HG02852 (cell line): ENCODE data around the gene C12orf76.
"Not testable (repeated sequence)": the region's sequence is repeated elsewhere in the genome, so short reads cannot be mapped to it uniquely, and the experiment has no call there.

Source experiments
- ATAC-seq: cut with Tn5 transposase; IDR thresholded peaks from one replicate; pipeline ENCODE4 v1.9.1; 2021; ENCODE audit warnings: mild to moderate bottlenecking, moderate library complexity; ENCODE audit not compliant: unreplicated experiment

Gene C12orf76

DNA sequence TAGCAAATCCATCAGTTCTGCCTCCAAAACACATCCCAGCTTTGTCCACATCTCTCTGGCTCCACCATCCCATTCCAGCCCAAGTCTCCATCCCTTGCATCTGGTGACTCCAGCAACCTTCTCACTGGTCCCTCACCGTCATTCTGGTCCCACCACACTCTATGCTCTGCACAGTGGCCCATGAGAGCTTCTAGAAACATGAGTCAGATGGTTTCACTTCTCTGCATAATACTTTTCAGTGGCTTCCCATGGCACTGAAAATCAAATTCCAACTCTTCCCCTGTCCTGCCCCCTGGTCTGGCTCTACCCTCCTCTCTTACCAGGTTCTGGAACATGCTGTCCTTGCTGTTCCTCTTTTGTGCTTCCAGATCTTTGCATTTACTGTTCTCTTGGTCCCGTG lies 17.2 kb upstream of the C12orf76 start:
- no peak for ATAC-seq

DNA sequence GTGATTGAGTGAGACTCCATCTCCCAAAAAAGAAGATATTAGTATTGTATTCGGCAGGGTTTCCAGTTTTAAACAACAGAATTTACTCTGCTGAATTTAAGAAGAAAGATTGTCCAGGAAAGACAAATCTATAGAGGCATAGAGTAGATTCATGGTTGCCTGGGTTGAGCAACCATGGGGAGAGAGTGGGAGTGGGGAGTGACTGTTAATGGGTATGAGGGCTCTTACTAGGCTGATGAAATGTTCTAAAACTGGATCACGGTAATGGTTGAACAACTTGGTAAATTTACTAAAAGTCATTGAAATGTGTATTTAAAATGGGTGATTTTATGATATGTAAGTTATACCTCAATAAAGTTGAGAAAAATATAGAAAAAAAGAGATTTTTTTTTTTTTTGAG lies 13.9 kb upstream of the C12orf76 start:
- ATAC-seq, result no peak

DNA sequence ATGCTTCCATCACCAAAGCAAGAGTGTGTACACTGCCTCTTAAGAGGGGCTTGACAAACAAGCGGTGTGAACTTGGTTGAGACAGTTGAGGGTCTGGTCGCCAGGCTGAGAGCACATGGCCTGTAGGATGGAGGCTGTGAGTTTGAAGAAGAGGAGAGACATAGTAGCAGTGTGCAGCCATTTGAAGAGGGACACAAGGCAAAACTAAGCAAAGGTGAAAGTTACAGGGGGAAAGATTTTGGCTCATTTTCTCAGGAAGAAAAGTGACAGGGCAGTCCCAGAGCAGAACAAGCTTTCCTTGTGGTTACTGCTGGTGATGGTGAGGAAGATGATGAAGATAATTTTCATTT lies 11.3 kb upstream of the C12orf76 start:
- ATAC-seq, result no peak

DNA sequence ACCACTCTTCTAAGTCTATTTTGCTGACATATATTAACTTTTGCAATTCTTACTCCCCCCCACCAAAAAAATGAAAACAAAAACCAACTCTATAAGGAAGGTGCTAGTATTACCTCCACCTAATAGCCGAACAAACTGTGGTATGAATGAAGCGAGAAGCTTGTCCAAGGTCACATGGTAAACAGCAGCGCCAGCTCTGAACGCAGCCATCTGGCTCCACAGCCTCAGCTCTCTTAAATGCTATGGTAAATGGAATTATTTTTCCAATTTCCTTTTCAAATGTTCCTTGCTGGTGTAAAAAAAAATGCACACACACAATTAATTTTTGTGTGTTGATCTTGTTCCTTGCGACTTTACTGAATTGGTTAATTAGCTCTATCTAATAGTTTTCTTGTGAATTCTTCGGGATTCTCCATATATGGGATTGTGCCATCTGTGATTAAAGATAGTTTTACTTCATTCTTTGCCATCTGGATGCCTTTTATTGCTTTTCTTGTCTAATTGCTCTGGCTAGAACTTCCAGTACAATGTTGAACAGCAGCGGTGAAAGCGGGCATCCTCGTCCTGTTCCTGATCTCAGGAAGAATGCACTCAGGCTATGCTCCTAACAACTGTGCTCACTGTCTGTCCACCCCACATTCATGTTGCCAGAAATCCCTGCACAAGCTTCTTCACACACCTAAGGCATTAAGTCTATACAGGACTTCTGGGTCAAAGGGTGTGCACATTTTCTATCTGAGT lies 10.7 kb upstream of the C12orf76 start:
- no peak for ATAC-seq

DNA sequence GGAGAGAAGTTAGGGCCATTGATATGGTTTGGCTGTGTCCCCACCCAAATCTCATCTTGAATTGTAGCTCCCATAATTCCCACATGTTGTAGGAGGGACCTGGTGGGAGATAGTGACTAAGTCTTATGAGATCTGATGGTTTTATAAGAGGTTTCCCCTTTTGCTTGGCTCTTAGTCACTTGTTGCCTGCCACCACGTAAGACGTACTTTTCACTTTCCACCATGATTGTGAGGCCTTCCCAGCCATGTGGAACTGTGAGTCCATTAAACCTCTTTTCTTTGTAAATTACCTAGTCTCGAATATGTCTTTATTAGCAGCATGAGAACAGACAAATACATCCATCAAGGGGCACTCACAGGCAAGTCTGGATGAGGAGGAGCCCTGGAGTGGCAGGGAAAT lies 8.3 kb upstream of the C12orf76 start:
- ATAC-seq, result not testable (repeated sequence)

DNA sequence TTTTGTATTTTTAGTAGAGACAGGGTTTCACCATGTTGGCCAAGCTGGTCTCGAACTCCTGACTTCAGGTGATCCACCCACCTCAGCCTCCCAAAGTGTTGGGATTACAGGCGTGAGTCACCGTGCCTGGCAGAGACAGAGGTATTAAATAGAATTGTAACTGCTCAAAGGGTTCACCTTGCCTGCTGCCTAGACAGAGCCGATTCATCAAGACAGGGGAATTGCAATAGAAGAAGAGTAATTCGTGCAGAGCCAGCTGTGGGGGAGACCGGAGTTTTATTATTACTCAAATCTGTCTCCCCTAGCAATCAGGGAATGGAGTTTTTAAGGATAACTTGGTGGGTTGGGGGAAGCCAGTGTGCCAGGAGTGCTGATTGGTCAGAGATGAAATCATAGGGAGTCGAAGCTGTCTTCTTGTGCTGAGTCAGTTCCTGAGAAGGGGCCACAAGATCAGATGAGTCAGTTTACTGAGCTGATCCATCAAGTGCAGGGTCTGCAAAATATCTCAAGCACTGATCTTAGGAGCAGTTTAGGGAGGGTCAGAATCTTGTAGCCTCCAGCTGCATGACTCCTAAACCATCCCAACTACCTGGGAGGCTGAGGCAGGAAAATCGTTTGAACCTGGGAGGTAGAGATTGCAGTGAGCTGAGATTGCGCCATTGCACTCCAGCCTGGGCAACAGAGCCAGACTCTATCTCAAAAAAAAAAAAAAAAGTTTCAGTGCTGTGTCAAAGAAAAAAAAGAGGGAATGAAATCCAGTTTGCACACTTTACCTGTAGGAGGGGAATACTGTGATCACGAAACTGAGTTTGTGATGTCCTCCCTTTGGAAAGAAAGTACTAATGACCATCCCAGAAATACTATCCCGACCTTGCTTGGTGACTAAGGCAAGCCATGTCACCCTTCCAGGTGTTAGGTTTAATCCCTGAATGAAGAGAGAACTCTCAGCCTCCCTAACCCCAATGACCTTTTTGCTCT lies 7.3 kb upstream of the C12orf76 start:
- ATAC-seq, result not testable (repeated sequence)

DNA sequence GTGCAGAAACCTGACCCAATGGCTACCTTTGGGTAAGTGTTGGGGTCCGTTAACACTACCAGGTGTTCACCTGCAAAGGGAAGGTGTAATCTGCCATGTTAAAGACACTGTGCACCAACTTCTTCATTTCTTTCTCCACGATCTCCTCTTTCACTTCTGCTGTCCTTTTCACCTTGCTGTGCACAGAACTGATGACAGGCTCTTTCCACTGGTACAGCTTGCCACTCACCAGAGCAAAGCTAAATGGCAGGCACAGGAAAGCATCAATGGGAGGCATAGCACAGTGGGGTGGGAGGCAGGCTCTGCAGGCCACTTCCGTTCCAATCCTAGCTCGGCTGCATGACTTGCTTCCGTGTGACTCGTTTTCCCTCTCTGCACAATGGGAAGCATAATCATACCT lies 2.6 kb upstream of the C12orf76 start:
- ATAC-seq, result no peak

DNA sequence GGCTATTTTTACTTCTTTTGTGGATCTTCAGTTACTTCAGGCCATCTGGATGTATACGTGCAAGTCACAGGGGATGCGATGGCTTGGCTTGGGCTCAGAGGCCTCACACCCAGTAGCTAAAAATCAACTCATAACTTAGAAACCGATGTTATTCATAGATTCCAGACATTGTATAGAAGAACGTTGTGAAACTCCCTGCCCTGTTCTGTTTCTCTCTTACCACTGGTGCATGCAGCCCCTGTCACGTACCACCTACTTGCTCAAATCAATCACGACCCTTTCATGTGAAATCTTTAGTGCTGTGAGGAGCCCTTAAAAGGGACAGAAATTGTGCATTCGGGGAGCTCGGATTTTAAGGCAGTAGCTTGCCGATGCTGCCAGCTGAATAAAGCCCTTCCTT lies 1.3 kb upstream of the C12orf76 start:
- ATAC-seq, result not testable (repeated sequence)

DNA sequence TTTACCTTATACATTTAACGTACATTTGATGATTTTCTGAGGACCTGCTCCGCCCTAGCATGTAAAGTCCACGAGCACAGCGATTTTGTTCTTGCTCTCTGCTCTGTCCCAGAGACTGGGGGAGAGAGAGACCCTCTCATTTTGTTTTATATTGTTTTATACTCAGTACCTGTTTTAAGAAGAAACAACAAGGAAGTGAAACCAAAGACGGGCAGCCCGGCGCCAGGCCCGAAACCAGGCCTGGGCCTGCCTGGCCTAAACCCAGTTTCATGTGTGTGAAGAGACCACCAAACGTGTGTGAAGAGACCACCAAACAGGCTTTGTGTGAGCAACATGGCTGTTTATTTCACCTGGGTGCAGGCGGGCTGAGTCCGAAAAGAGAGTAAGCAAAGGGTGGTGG lies 712 bp upstream of the C12orf76 start:
- ATAC-seq, result not testable (repeated sequence)

DNA sequence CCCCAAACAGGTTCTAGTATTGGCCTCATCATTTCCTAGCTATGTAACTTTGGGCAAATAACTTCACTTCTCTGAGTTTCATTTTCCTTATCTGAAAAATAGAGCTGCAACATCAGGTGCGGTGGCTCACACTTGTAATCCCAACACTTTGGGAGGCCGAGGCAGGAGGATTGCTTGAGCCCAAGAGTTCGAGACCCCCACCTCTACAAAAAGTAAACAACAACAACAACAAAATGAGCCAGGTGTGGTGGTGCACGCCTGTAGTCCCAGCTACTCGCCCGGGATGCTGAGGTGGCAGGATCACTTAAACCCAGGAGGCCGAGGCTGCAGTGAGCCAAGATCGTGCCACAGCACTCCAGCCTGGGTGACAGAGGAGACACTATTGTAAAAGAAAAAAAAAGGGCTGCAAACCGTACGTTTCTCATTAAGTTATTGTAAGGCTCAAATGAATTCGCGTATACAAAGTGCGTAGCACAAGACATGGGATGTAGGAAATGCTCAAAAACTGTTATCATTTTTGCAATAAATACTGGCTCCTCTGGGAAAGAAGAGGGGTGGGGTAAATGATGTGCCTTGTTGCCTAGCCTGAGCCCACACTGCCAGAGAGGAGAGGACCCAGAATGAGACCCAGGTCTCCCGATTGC lies 903 bp downstream of the C12orf76 start:
- ATAC-seq, result no peak

DNA sequence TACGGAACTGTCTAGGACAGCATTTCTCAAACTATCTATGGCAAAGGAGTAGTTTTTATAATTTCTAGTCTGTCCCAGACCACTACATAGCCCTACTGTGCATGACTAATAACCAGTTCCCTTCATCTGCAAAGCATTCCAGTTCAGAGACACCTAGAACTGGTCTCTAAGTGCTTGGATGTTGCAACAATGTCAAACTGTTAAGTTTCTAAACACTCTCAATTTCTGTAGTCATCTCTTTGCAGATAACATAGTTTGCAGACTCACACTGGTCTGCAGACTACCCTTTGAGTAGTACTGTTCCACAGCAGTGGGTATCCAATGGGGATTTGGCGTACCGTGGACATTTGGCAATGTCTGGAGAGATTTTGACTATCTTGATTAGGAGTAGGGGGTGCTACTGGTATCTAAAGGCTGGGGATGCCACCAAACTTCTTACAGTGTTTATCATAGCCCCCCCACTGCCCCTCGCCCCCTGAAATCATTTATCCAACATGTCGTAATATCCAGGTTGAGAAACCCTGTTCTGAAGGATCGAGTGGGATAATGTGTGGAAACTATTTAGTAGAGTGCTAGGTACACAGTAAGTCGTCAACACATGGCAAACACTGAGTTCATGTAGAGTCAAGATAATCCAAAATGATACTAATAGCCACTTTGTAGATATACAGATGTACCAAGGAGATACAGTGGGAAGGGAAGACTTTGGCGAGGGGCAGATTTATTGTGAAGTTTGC lies 1.7 kb downstream of the C12orf76 start:
- ATAC-seq, result no peak

DNA sequence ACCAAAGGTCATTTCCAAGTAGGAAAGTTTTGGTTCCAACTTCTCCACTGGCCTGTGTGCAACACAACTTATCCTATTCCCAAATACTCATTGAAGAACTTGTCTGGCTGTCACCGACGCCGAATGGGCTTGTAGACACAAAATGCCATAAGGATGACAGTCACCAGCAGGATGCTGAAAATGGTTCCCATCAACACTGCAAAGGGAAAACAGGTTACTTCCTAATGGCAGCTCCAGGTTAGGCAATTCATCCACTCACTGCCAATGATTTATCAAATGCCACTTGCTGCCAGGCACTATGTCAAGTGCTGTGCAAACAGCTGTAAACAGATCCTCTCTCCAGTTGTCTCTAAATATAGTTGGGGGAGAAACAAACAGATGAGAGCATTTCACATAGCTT lies 6.1 kb downstream of the C12orf76 start:
- no peak for ATAC-seq

DNA sequence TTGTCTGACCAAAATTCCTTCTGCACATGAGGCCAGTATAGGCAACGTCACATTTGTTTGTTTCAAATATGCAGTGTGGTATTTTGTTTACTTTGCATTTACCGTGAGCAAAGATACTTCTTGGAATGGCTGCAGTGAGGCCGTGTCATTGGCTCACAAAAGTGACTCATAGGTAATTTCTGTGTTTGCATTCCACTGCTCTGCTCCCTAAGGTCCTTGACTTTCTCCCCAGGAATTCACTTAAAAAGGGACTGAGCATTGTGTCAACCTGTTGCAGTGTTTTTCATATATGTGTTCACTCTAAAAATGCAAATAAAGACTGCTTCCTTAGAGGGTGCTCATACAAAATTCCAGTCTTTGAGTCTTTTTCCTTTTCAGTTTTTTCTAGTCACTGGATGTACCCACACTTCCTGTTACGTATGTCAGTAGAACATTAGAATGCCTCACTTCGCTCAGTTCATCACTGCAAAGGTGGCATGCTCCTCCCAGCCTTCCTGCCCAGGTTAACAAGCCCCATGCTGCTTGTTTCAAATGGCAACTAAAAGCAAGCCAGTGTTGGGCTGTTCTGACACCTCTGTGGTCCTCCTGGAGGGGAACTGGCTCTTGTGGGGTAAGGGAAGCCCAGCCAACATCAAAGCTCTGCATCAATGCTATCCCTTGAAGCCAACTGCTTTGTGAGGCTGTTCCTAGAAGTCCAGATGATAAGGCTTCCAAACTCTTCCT lies 9.1 kb downstream of the C12orf76 start:
- no peak for ATAC-seq

DNA sequence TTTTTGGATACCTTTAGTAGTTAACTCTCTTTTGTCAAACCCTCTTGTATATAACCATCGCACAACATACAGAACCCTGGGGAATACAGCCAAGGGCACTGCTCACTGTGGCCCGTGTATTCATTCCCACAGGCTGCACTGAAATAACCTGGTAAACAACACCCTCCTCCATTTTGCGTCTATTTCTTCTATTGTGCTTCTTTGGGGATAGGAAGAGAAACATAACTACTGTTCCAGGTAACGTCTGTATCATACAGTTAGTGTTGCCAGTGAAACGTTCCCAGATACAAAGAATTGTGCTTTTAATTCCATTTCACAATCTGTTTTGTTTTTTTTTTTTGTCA lies 9.6 kb downstream of the C12orf76 start:
- ATAC-seq, result no peak

DNA sequence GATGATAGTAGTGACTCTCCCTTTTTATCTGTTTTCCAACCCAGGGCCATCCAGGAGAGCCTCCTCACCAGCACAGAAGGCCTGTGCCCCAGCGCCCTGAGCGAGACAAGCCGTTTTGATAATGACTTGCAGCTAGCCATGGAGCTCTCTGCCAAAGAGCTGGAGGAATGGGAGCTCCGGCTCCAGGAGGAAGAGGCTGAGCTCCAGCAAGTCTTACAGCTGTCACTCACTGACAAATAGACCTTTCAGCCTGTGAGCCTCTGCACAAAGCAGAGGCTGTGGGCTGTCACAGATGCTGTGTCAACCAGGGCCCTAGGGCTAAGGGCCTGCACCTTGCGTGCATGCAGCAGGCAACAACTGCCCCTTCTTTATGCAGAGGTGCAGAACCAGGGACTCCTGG lies 11.0 kb downstream of the C12orf76 start:
- ATAC-seq, result no peak

DNA sequence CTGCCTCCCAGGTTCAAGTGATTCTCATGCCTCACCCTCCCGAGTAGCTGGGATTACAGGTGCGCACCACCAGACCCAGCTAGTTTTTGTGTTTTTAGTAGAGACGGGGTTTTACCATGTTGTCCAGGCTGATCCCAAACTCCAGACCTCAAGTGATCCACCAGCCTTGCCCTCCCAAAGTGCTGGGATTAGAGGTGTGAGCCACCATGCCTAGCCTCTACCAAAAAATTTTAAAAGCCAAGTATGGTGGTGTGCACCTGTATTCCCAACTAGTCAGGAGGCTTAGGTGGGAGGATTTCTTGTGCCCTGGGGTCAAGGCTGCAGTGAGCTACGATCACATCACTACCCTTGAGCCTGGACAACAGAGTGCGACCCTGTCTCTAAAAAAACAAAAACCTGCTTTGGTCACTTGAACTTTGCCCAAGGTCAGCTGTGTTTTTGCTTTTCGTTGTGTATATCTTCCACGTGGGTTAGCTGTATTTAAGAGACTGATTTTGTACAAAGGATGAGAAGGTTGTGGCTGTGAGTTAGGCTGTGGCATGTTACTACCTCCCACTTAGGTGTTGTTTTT lies 12.7 kb downstream of the C12orf76 start:
- ATAC-seq, result no peak

DNA sequence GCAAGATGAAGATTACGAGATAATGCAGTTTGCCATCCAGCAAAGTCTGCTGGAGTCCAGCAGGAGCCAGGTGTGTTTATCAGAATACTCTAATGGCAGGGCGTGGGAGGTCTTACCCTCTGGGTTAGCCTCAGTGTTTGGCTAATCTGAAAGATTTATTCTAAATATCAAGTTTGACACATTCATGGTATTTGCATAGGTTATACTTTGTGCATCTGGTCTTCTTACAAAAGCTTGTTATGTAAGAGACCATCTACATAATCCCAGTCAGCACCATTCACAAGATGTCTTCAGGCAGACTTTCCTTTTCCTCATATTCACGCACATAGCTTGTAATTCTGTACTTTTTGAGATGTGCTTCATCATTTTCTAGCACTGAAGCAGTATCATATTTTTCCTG lies 14.4 kb downstream of the C12orf76 start:
- no peak for ATAC-seq

DNA sequence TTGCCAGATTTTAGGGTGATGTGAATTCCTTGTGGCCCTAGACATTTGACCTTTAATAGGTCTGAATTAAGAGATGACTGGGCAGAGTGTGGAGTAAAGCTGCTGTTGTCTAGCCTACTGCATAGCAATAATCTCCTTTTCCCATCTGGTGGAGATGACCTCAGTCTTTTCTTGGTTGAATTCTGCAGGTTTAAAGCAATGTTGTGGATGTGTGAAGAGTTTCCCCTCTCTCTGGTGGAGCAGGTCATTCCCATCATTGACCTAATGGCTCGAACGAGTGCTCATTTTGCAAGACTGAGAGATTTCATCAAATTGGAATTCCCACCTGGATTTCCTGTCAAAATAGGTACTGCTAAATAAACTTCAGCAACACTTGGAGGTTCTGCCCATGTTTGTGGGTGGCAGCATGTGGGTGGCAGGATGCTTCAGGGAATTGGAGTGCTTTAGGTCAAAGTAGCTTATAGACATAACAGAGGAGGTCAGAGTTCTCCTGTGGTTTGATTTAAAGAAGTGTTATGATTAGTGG lies 19.0 kb downstream of the C12orf76 start:
- ATAC-seq, result no peak

DNA sequence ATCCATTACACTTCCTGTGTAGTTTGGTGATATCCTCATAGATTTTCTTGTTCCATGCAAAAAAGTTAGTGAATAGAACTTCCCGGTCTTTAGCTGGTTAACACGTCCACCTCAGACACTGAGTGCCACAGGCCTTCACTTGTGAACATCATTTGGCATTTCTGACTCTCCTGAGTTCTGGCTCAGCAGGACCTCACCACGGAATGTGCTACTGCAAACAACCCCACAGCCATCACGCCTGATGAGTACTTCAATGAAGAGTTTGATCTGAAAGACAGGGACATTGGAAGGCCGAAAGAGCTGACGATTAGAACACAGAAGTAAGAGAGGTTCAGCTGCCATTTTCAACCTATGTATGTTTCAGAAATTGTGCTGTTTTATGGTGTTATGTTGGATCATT lies 20.0 kb downstream of the C12orf76 start:
- no peak for ATAC-seq

DNA sequence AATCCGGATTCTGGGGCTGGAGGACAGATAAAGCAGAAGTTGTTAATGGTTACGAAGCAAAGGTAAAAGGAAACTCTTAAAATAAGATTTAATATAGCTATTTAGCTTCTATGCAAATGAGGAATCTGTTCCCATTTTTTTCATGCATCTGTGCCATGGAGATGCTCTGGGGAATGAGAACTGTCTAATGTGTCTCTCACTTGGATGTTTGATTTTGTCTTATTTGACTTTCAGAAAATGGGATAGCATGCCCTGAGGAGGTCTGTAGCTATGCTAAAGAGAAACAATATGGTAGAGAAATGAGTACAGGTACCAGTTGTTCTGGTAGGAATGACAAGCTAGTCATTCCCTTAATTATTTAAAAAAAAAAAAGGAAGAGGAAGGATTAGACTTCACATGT lies 24.3 kb downstream of the C12orf76 start:
- no peak for ATAC-seq
